HEK293 (cell line): ENCODE data around the gene WASF1.
A peak's percentile ranks its signal among the peaks of the same experiment; 100 is the strongest.

ENCODE experiments used
- CTCF ChIA-PET: fragments of 350-600 bp; formaldehyde crosslinking; extraction: SDS; loops from one replicate; lab custom pipeline; 2021; ENCODE audit warnings: antibody characterized with exemption; lab: Yijun Ruan, JAX
- POLR2A ChIA-PET: fragments of 300-600 bp; formaldehyde crosslinking; extraction: SDS; loops from one replicate; lab custom pipeline; 2020; ENCODE audit warnings: antibody characterized with exemption, inconsistent platforms; lab: Yijun Ruan, JAX
- H3K27ac ChIP-seq: fragments of 200-500 bp; sonication (Bioruptor generic); 2 replicates; pipeline ENCODE4 v1.5.1; 2014; ENCODE audit warnings: low read depth, low read length, control low read depth, inconsistent platforms; ENCODE audit errors: extremely low read depth
- H3K36me3 ChIP-seq, 2 experiments: fragments of 200-500 bp in 1 of 2; sonication (Bioruptor generic) in 1 of 2; 1 replicate in 1 of 2; 2 replicates in 1 of 2; pipeline ENCODE4 v1.5.1; 2014 to 2017; ENCODE audit warnings: inconsistent platforms in 2 of 2, low read length in 2 of 2; ENCODE audit not compliant: control insufficient read depth in 2 of 2, insufficient read depth in 1 of 2
- H3K4me1 ChIP-seq: fragments of 200-500 bp; sonication (Bioruptor generic); 2 replicates; pipeline ENCODE4 v1.5.1; 2014; ENCODE audit warnings: mild to moderate bottlenecking, low read length, inconsistent platforms; ENCODE audit not compliant: control insufficient read depth, insufficient read depth
- H3K4me3 ChIP-seq: 2 replicates; pipeline ENCODE4 v1.5.1; 2011; ENCODE audit warnings: low read depth, mild to moderate bottlenecking, control low read depth, low read length, moderate library complexity
- H3K9me3 ChIP-seq: fragments of 200-500 bp; sonication (Bioruptor generic); 2 replicates; pipeline ENCODE4 v1.5.1; 2014; ENCODE audit warnings: low read depth, low read length, inconsistent platforms; ENCODE audit not compliant: control insufficient read depth, insufficient read depth
- EGR2 ChIP-seq: fragments of 450-650 bp; formaldehyde crosslinking; IDR thresholded peaks from 2 replicates; pipeline ENCODE4 v1.5.1; 2016; ENCODE audit warnings: low read depth, missing biosample characterization, missing genetic modification characterization
- ZNF2 ChIP-seq: fragments of 450-650 bp; formaldehyde crosslinking; IDR thresholded peaks from 2 replicates; pipeline ENCODE4 v1.5.1; 2016; ENCODE audit warnings: missing biosample characterization, missing genetic modification characterization
- ZNF202 ChIP-seq: fragments of 450-650 bp; formaldehyde crosslinking; IDR thresholded peaks from 2 replicates; pipeline ENCODE4 v1.5.1; 2016; ENCODE audit warnings: missing biosample characterization, missing genetic modification characterization, borderline replicate concordance
- ZNF335 ChIP-seq: fragments of 450-650 bp; formaldehyde crosslinking; conservative IDR thresholded peaks from 2 replicates; pipeline ENCODE4 v1.5.1; 2016; ENCODE audit warnings: missing biosample characterization, missing genetic modification characterization
- ZNF518A ChIP-seq: fragments of 450-650 bp; formaldehyde crosslinking; conservative IDR thresholded peaks from 2 replicates; pipeline ENCODE4 v1.5.1; 2016; ENCODE audit warnings: low read depth, missing biosample characterization, missing genetic modification characterization
- ZNF645 ChIP-seq: fragments of 450-650 bp; formaldehyde crosslinking; IDR thresholded peaks from 2 replicates; pipeline ENCODE4; 2016; ENCODE audit warnings: missing biosample characterization, missing genetic modification characterization
- ZNF660 ChIP-seq: fragments of 450-650 bp; IDR thresholded peaks from 2 replicates; pipeline ENCODE4 v1.5.1; 2018; ENCODE audit warnings: missing biosample characterization, mild to moderate bottlenecking, missing genetic modification characterization
- TF ChIP-seq, protein P1 (sequence below): fragments of 450-650 bp; formaldehyde crosslinking; IDR thresholded peaks from 2 replicates; pipeline ENCODE4 v1.5.1; 2016; ENCODE audit warnings: missing biosample characterization, missing genetic modification characterization
- TF ChIP-seq, protein P2 (sequence below): fragments of 450-650 bp; formaldehyde crosslinking; IDR thresholded peaks from 2 replicates; pipeline ENCODE4 v1.5.1; 2016; ENCODE audit warnings: missing biosample characterization, missing genetic modification characterization

The WASF1 gene

GRCh38 chr6:110178626-110179405 is 654 bp downstream of the WASF1 start (continued):
- TF ChIP-seq ZNF2: peak; percentile 73; the same call in 1 of the 2 replicates
- no peak for TF ChIP-seq ZNF518A (tag by site-specific recombination)
- 0 out of 2 replicates have a peak, but pooled peaks have one; percentile 69 for TF ChIP-seq ZNF660 (tag by site-specific recombination)

DNA sequence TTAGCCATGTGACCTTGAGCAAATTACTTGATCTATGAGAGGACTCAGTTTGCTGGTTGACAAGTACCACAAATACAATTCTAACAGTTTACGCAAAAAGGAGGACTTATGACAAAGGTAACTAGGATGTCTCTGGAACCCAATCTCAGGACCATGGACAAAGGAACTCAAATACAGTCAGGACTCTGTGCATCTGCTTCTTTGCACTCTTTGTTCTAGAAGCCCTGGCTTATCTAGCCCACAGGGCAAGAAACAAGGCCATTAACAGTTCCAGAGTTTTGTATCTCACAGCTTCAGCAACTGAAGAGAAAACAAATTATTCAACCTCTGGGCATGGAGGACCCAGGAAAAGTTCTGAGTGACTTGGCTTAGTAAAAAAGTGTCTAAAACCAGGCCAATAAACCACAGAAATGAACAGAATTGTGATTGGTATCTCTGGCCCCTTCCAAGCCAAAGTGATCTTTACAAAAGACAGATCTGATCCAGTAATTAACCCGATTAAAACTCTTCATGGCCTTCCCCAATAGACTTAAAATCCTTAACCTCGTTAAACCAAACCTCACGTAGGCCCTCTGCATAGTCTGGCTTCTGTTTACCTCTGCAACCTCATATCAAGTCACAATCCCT is 5.9 kb downstream of the WASF1 start:
- Histone ChIP-seq H3K9me3 (no peaks in the 10 kb centered on the region), H3K4me3 (no peak overlapping the region), H3K36me3 (no peaks in the 10 kb centered on the region), H3K27ac (no peak overlapping the region), H3K4me1 (peaks cover 21% of the 10 kb centered on the region)
- CTCF ChIA-PET: no interaction called here
- no peak for TF ChIP-seq EGR2 (tag by site-specific recombination)
- TF ChIP-seq, protein P1, sequence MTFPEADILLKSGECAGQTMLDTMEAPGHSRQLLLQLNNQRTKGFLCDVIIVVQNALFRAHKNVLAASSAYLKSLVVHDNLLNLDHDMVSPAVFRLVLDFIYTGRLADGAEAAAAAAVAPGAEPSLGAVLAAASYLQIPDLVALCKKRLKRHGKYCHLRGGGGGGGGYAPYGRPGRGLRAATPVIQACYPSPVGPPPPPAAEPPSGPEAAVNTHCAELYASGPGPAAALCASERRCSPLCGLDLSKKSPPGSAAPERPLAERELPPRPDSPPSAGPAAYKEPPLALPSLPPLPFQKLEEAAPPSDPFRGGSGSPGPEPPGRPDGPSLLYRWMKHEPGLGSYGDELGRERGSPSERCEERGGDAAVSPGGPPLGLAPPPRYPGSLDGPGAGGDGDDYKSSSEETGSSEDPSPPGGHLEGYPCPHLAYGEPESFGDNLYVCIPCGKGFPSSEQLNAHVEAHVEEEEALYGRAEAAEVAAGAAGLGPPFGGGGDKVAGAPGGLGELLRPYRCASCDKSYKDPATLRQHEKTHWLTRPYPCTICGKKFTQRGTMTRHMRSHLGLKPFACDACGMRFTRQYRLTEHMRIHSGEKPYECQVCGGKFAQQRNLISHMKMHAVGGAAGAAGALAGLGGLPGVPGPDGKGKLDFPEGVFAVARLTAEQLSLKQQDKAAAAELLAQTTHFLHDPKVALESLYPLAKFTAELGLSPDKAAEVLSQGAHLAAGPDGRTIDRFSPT (tag by site-specific recombination): no peak
- no peak for TF ChIP-seq ZNF335
- TF ChIP-seq, protein P2, sequence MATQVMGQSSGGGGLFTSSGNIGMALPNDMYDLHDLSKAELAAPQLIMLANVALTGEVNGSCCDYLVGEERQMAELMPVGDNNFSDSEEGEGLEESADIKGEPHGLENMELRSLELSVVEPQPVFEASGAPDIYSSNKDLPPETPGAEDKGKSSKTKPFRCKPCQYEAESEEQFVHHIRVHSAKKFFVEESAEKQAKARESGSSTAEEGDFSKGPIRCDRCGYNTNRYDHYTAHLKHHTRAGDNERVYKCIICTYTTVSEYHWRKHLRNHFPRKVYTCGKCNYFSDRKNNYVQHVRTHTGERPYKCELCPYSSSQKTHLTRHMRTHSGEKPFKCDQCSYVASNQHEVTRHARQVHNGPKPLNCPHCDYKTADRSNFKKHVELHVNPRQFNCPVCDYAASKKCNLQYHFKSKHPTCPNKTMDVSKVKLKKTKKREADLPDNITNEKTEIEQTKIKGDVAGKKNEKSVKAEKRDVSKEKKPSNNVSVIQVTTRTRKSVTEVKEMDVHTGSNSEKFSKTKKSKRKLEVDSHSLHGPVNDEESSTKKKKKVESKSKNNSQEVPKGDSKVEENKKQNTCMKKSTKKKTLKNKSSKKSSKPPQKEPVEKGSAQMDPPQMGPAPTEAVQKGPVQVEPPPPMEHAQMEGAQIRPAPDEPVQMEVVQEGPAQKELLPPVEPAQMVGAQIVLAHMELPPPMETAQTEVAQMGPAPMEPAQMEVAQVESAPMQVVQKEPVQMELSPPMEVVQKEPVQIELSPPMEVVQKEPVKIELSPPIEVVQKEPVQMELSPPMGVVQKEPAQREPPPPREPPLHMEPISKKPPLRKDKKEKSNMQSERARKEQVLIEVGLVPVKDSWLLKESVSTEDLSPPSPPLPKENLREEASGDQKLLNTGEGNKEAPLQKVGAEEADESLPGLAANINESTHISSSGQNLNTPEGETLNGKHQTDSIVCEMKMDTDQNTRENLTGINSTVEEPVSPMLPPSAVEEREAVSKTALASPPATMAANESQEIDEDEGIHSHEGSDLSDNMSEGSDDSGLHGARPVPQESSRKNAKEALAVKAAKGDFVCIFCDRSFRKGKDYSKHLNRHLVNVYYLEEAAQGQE (tag by site-specific recombination): peak; percentile 94
- no peak for TF ChIP-seq ZNF645
- no peak for TF ChIP-seq ZNF202 (tag by site-specific recombination)
- POLR2A ChIA-PET: no interaction called here
